GM23338 (cell line): ENCODE results near the gene HGFAC. TPM values are rescaled to one million over a fixed set of nuclear protein-coding genes. Genes with fewer than 3 reads are reported as not detected.

Experiments
- ATAC-seq: fragments of 200-7000 bp; cut with Tn5 transposase; 3 replicates; pipeline ENCODE4 v1.9.1; 2020
- DNase-seq: peaks from one replicate; pipeline ENCODE4 v3.0.0-alpha.2; 2015; ENCODE audit warnings: low spot score
- H2AFZ ChIP-seq: fragments of 200-600 bp; sonication (generic); 2 replicates; pipeline ENCODE4 v1.8.0; 2016; ENCODE audit warnings: antibody characterized with exemption, mild to moderate bottlenecking, moderate library complexity
- H3F3A ChIP-seq: fragments of 200-600 bp; sonication (generic); replicated peaks from 2 replicates; pipeline ENCODE4 v1.8.0; 2017; ENCODE audit warnings: antibody characterized with exemption, mixed run types, low read depth
- H3K27ac ChIP-seq: fragments of 200-600 bp; sonication (generic); 2 replicates; pipeline ENCODE4 v1.6.1; 2016; ENCODE audit warnings: low read depth
- H3K27me3 ChIP-seq: fragments of 200-600 bp; sonication (generic); 2 replicates; pipeline ENCODE4 v1.8.0; 2016; ENCODE audit warnings: mild to moderate bottlenecking, mixed run types, moderate library complexity; ENCODE audit not compliant: insufficient read depth
- H3K36me3 ChIP-seq: fragments of 200-600 bp; sonication (generic); 2 replicates; pipeline ENCODE4 v1.8.0; 2016; ENCODE audit warnings: mild to moderate bottlenecking; ENCODE audit not compliant: insufficient read depth
- H3K4me1 ChIP-seq: fragments of 200-600 bp; sonication (generic); 2 replicates; pipeline ENCODE4 v1.8.0; 2016; ENCODE audit warnings: mild to moderate bottlenecking, moderate library complexity; ENCODE audit not compliant: insufficient read depth
- H3K4me2 ChIP-seq: fragments of 200-600 bp; sonication (generic); 2 replicates; pipeline ENCODE4 v1.7.1; 2017; ENCODE audit warnings: mixed run types
- H3K4me3 ChIP-seq: fragments of 200-600 bp; sonication (generic); 2 replicates; pipeline ENCODE4 v1.6.1; 2016; ENCODE audit warnings: mixed run types
- H3K79me2 ChIP-seq: fragments of 200-600 bp; sonication (generic); replicated peaks from 2 replicates; pipeline ENCODE4 v1.8.0; 2017; ENCODE audit warnings: mild to moderate bottlenecking; ENCODE audit not compliant: insufficient read depth
- H3K9me2 ChIP-seq: fragments of 200-600 bp; sonication (generic); 2 replicates; pipeline ENCODE4 v1.8.0; 2017; ENCODE audit not compliant: insufficient read depth
- H4K20me1 ChIP-seq: fragments of 200-600 bp; sonication (generic); replicated peaks from 2 replicates; pipeline ENCODE4 v1.8.0; 2017; ENCODE audit warnings: mild to moderate bottlenecking; ENCODE audit not compliant: insufficient read depth
- H3K27ac Mint-ChIP-seq: 2 replicates; pipeline ENCODE4 v1.8.0; 2020; ENCODE audit warnings: inconsistent platforms, mild to moderate bottlenecking, moderate library complexity, mixed read lengths
- H3K27me3 Mint-ChIP-seq: 3 replicates; pipeline ENCODE4 v1.8.0; 2022; ENCODE audit warnings: low read depth, mild to moderate bottlenecking, moderate library complexity, mixed read lengths, inconsistent platforms; ENCODE audit not compliant: insufficient read depth, poor library complexity
- H3K36me3 Mint-ChIP-seq: 3 replicates; pipeline ENCODE4 v1.8.0; 2021; ENCODE audit warnings: low read depth, mild to moderate bottlenecking, inconsistent platforms, moderate library complexity, mixed read lengths
- H3K4me1 Mint-ChIP-seq: 3 replicates; pipeline ENCODE4 v1.8.0; 2020; ENCODE audit warnings: mild to moderate bottlenecking, inconsistent platforms, mixed read lengths
- H3K4me3 Mint-ChIP-seq: 3 replicates; pipeline ENCODE4 v1.8.0; 2021; ENCODE audit warnings: moderate library complexity, mild to moderate bottlenecking, inconsistent platforms, mixed read lengths
- H3K9me3 Mint-ChIP-seq: 3 replicates; pipeline ENCODE4 v1.8.0; 2020; ENCODE audit warnings: moderate library complexity, mild to moderate bottlenecking, inconsistent platforms, mixed read lengths
- CREB1 ChIP-seq: fragments of 250-450 bp; sonication (Bioruptor Pico); IDR thresholded peaks from 2 replicates; pipeline ENCODE4 v1.5.0; 2020; ENCODE audit warnings: low read depth, mild to moderate bottlenecking, moderate library complexity
- EZH2 ChIP-seq: fragments of 200-600 bp; sonication (generic); IDR thresholded peaks from one replicate; pipeline ENCODE4 v1.8.0; 2017; ENCODE audit warnings: antibody characterized with exemption, mild to moderate bottlenecking, low read depth; ENCODE audit not compliant: unreplicated experiment
- EZH2phosphoT487 ChIP-seq: fragments of 200-600 bp; sonication (generic); IDR thresholded peaks from one replicate; pipeline ENCODE4 v1.8.1; 2018; ENCODE audit warnings: antibody characterized with exemption; ENCODE audit not compliant: unreplicated experiment
- JUNB ChIP-seq: IDR thresholded peaks from one replicate; pipeline ENCODE4 v1.6.1; 2016; ENCODE audit warnings: antibody characterized with exemption; ENCODE audit not compliant: unreplicated experiment
- NANOG ChIP-seq: IDR thresholded peaks from 2 replicates; pipeline ENCODE4 v1.6.1; 2016; ENCODE audit warnings: antibody characterized with exemption, borderline replicate concordance
- POLR2AphosphoS5 ChIP-seq: IDR thresholded peaks from 2 replicates; pipeline ENCODE4 v1.6.1; 2016; ENCODE audit warnings: antibody characterized with exemption, low read depth
- STAT1 ChIP-seq: IDR thresholded peaks from one replicate; pipeline ENCODE4 v1.6.1; 2016; ENCODE audit warnings: antibody characterized with exemption; ENCODE audit not compliant: unreplicated experiment
- ZNF114 ChIP-seq: fragments of 250-450 bp; sonication (Bioruptor Pico); IDR thresholded peaks from 2 replicates; pipeline ENCODE4 v1.5.0; 2020; ENCODE audit warnings: mild to moderate bottlenecking, moderate library complexity
- ZNF331 ChIP-seq: fragments of 250-450 bp; sonication (Bioruptor Pico); IDR thresholded peaks from 2 replicates; pipeline ENCODE4 v1.5.0; 2020; ENCODE audit warnings: low read depth, mild to moderate bottlenecking, moderate library complexity
- polyA plus RNA-seq: library from polyadenylated mRNA; unstranded; fragments of >200 nt; fragmentation: Nextera tagmentation; extraction: Ambion mirVana; gene quantifications from 2 replicates; pipeline ENCODE4 v1.2.1, GENCODE V29; 2016
- total RNA-seq: library from RNA; depleted of rRNA; stranded (reverse); fragments of >200 nt; shearing (Covaris generic); gene quantifications from 2 replicates; pipeline ENCODE4 v1.2.3, GENCODE V29; 2014
- TF ChIP-seq, protein P1 (sequence below): IDR thresholded peaks from one replicate; pipeline ENCODE4 v1.6.1; 2018; ENCODE audit warnings: antibody characterized with exemption; ENCODE audit not compliant: unreplicated experiment
- TF ChIP-seq, protein P2 (sequence below), 2 experiments: fragments of 200-600 bp in 1 of 2; sonication (generic) in 1 of 2; conservative IDR thresholded peaks; 2 replicates each; pipeline versions ENCODE4 v1.5.1 to v1.6.1; 2016 to 2017; ENCODE audit warnings: antibody characterized with exemption in 2 of 2, low read depth in 2 of 2, mild to moderate bottlenecking in 2 of 2, moderate library complexity in 1 of 2
- TF ChIP-seq, protein P3 (sequence below): IDR thresholded peaks from 2 replicates; pipeline ENCODE4 v1.6.1; 2016; ENCODE audit warnings: antibody characterized with exemption
- TF ChIP-seq, protein P4 (sequence below): fragments of 250-450 bp; sonication (Bioruptor Pico); IDR thresholded peaks from 2 replicates; pipeline ENCODE4 v1.5.0; 2020; ENCODE audit warnings: mild to moderate bottlenecking, moderate library complexity

The HGFAC gene
- total and polyA plus RNA-seq, 2 experiments from 2014 or later: 0.94 TPM; not detected in 1

DNA sequence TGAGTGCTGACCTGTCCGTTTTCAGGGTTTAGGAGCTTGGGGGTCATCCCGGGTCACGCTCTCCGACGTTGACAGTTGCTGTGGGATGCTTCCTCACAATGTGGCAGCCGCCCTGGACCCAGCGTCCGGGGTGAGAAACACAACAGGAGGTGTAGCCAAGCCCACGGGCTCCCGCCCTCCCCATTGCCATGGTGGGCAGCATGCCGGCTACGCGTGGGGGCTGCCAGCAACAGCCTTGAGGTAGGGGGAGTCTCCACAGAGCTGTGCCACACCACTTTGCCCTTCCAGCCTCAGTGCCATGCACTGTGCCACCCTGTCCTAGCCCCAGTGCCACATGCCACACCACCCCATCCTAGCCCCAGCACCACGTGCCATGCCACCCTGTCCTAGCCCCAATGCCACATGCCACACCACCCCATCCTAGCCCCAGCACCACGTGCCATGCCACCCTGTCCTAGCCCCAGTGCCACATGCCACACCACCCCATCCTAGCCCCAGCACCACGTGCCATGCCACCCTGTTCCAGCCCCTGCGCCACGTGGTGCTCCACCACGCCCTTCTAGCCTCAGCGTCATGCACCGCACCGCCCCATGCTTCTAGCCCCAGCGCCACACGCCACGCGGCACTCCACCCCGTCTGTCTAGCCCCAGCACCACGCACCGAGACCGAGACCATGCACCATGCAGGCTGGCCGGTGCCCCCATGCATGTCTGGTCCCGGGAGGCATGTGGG, 8.5 kb upstream of the HGFAC start:
- Histone ChIP-seq H3K4me1 (no peaks in the 10 kb centered on the region), H3K4me2 (no peak overlapping the region), H3K79me2 (no peaks in the 10 kb centered on the region), H3K9me2 (no peaks in the 10 kb centered on the region), H3K27me3 (no peaks in the 10 kb centered on the region), H3K27ac (no peak overlapping the region), H3K4me3 (no peak overlapping the region), H3K36me3 (no peaks in the 10 kb centered on the region), H3F3A (no peaks in the 10 kb centered on the region), H2AFZ (no peak overlapping the region), H4K20me1 (0 out of 2 replicates have a peak, but pooled peaks cover 2% of the 10 kb centered on the region)
- Mint-ChIP-seq H3K27me3 (peaks cover 12% of the 10 kb centered on the region), H3K9me3 (no peaks in the 10 kb centered on the region), H3K4me3 (no peak overlapping the region), H3K27ac (no peak overlapping the region), H3K4me1 (peaks cover 10% of the 10 kb centered on the region; the same call in 2 of the 3 replicates), H3K36me3 (no peaks in the 10 kb centered on the region)
- ATAC-seq (no peak), DNase-seq (no peak)
- TF ChIP-seq NANOG (no peak), EZH2phosphoT487 (no peak), POLR2AphosphoS5 (no peak), ZNF331 (no peak), ZNF114 (CRISPR knock-in tag) (no peak), JUNB (no peak), STAT1 (no peak), EZH2 (no peak), CREB1 (no peak)
- TF ChIP-seq, protein P1, sequence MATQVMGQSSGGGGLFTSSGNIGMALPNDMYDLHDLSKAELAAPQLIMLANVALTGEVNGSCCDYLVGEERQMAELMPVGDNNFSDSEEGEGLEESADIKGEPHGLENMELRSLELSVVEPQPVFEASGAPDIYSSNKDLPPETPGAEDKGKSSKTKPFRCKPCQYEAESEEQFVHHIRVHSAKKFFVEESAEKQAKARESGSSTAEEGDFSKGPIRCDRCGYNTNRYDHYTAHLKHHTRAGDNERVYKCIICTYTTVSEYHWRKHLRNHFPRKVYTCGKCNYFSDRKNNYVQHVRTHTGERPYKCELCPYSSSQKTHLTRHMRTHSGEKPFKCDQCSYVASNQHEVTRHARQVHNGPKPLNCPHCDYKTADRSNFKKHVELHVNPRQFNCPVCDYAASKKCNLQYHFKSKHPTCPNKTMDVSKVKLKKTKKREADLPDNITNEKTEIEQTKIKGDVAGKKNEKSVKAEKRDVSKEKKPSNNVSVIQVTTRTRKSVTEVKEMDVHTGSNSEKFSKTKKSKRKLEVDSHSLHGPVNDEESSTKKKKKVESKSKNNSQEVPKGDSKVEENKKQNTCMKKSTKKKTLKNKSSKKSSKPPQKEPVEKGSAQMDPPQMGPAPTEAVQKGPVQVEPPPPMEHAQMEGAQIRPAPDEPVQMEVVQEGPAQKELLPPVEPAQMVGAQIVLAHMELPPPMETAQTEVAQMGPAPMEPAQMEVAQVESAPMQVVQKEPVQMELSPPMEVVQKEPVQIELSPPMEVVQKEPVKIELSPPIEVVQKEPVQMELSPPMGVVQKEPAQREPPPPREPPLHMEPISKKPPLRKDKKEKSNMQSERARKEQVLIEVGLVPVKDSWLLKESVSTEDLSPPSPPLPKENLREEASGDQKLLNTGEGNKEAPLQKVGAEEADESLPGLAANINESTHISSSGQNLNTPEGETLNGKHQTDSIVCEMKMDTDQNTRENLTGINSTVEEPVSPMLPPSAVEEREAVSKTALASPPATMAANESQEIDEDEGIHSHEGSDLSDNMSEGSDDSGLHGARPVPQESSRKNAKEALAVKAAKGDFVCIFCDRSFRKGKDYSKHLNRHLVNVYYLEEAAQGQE: no peak
- TF ChIP-seq, protein P2, sequence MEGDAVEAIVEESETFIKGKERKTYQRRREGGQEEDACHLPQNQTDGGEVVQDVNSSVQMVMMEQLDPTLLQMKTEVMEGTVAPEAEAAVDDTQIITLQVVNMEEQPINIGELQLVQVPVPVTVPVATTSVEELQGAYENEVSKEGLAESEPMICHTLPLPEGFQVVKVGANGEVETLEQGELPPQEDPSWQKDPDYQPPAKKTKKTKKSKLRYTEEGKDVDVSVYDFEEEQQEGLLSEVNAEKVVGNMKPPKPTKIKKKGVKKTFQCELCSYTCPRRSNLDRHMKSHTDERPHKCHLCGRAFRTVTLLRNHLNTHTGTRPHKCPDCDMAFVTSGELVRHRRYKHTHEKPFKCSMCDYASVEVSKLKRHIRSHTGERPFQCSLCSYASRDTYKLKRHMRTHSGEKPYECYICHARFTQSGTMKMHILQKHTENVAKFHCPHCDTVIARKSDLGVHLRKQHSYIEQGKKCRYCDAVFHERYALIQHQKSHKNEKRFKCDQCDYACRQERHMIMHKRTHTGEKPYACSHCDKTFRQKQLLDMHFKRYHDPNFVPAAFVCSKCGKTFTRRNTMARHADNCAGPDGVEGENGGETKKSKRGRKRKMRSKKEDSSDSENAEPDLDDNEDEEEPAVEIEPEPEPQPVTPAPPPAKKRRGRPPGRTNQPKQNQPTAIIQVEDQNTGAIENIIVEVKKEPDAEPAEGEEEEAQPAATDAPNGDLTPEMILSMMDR (conservative IDR thresholded peaks at IDR 0.05; ENCODE audit: low read depth in 2 of 2): no peak
- TF ChIP-seq, protein P3, sequence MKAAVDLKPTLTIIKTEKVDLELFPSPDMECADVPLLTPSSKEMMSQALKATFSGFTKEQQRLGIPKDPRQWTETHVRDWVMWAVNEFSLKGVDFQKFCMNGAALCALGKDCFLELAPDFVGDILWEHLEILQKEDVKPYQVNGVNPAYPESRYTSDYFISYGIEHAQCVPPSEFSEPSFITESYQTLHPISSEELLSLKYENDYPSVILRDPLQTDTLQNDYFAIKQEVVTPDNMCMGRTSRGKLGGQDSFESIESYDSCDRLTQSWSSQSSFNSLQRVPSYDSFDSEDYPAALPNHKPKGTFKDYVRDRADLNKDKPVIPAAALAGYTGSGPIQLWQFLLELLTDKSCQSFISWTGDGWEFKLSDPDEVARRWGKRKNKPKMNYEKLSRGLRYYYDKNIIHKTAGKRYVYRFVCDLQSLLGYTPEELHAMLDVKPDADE: no peak
- TF ChIP-seq, protein P4, sequence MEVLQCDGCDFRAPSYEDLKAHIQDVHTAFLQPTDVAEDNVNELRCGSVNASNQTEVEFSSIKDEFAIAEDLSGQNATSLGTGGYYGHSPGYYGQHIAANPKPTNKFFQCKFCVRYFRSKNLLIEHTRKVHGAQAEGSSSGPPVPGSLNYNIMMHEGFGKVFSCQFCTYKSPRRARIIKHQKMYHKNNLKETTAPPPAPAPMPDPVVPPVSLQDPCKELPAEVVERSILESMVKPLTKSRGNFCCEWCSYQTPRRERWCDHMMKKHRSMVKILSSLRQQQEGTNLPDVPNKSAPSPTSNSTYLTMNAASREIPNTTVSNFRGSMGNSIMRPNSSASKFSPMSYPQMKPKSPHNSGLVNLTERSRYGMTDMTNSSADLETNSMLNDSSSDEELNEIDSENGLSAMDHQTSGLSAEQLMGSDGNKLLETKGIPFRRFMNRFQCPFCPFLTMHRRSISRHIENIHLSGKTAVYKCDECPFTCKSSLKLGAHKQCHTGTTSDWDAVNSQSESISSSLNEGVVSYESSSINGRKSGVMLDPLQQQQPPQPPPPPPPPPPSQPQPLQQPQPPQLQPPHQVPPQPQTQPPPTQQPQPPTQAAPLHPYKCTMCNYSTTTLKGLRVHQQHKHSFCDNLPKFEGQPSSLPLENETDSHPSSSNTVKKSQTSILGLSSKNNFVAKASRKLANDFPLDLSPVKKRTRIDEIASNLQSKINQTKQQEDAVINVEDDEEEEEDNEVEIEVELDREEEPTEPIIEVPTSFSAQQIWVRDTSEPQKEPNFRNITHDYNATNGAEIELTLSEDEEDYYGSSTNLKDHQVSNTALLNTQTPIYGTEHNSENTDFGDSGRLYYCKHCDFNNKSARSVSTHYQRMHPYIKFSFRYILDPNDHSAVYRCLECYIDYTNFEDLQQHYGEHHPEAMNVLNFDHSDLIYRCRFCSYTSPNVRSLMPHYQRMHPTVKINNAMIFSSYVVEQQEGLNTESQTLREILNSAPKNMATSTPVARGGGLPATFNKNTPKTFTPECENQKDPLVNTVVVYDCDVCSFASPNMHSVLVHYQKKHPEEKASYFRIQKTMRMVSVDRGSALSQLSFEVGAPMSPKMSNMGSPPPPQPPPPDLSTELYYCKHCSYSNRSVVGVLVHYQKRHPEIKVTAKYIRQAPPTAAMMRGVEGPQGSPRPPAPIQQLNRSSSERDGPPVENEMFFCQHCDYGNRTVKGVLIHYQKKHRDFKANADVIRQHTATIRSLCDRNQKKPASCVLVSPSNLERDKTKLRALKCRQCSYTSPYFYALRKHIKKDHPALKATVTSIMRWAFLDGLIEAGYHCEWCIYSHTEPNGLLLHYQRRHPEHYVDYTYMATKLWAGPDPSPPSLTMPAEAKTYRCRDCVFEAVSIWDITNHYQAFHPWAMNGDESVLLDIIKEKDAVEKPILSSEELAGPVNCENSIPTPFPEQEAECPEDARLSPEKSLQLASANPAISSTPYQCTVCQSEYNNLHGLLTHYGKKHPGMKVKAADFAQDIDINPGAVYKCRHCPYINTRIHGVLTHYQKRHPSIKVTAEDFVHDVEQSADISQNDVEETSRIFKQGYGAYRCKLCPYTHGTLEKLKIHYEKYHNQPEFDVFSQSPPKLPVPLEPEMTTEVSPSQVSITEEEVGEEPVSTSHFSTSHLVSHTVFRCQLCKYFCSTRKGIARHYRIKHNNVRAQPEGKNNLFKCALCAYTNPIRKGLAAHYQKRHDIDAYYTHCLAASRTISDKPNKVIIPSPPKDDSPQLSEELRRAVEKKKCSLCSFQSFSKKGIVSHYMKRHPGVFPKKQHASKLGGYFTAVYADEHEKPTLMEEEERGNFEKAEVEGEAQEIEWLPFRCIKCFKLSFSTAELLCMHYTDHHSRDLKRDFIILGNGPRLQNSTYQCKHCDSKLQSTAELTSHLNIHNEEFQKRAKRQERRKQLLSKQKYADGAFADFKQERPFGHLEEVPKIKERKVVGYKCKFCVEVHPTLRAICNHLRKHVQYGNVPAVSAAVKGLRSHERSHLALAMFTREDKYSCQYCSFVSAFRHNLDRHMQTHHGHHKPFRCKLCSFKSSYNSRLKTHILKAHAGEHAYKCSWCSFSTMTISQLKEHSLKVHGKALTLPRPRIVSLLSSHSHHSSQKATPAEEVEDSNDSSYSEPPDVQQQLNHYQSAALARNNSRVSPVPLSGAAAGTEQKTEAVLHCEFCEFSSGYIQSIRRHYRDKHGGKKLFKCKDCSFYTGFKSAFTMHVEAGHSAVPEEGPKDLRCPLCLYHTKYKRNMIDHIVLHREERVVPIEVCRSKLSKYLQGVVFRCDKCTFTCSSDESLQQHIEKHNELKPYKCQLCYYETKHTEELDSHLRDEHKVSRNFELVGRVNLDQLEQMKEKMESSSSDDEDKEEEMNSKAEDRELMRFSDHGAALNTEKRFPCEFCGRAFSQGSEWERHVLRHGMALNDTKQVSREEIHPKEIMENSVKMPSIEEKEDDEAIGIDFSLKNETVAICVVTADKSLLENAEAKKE (CRISPR knock-in tag): no peak
